SIG-M5 treated with dmso at 0.1 percent for 504 hours (cell line): ENCODE measurements around the gene RGPD8.
"Not testable (repeated sequence)": the region's sequence is repeated elsewhere in the genome, so short reads cannot be mapped to it uniquely, and the experiment has no call there.

Source experiments
- DNase-seq: peaks from one replicate; lab custom pipeline; 2025; ENCODE audit not compliant: unreplicated experiment; lab: John Stamatoyannopoulos, UW

Gene RGPD8

DNA sequence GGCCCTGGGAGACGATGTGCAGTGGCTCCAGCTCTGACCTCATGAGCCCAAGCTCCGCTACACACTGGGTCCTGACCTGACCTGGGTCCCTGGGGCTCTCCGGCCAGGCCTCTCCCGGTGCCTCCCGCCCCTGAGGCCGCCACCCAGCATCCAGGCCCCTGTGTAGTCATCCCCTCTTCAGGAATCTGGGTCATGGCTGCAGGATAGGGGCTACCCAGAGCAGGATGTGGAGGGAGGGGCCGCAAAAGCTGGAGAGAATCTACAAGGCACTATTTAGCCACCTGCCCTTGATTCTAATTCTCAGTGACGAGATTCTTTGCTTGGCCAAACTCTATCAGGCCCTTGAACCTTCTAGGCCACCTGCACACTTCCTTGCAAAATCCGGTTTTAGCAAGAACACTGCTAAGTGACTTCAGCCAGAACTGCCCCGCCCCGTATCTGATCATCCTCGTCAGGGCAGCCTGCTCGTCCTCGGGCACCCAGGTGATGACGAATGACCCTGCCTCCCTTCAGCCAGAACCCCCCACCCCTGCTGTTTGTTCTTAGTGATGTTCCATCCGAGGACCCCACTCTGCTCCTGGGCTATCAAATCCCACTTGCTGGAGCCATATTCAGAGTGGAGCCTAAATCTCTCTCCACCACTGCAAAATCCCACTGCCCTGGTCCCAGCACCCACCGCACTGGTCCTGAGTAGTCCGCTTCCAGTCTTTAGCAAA lies 2.4 kb upstream of the RGPD8 start:
- DNase-seq = not testable (repeated sequence)

DNA sequence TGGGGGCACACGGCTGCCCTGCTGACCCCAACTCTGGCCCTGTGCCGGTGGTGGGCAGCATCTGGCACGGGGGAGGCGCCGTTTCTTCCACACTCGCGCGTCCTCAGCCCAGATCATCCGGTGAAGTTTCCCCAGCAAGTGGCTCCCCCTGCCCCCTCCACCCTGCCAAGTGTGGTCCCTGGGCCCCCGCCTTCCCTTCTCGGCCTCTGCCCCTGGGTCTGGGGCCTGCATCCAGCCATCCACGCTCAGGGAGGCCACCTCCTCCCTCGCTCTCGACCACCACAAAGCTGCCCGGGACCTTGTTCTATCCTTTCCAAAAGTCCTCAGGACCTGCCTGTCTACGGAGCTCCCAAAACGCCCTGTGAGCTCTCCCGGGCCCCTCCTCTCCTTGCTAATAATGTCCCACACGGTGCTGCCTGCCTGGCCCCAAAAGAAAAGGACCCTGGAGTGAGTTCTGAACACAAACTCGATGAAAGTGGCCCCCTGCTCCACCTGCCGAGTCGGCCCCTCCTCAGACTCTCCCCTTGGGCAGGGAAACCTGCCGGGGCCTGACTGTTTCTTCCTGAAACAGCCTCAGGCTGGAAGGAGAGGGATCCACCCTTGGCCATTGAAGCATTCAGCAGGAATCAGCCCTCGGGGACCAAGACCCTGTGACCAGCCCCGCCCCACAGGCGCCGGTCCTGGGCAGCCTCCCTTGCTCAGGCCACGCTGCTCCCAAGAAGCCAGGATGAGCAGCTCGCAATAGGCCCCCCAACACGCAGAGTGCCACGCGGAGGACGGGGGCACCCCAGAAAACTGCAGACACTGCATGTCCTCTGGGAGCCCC lies 1.7 kb upstream of the RGPD8 start:
- not testable (repeated sequence) for DNase-seq

DNA sequence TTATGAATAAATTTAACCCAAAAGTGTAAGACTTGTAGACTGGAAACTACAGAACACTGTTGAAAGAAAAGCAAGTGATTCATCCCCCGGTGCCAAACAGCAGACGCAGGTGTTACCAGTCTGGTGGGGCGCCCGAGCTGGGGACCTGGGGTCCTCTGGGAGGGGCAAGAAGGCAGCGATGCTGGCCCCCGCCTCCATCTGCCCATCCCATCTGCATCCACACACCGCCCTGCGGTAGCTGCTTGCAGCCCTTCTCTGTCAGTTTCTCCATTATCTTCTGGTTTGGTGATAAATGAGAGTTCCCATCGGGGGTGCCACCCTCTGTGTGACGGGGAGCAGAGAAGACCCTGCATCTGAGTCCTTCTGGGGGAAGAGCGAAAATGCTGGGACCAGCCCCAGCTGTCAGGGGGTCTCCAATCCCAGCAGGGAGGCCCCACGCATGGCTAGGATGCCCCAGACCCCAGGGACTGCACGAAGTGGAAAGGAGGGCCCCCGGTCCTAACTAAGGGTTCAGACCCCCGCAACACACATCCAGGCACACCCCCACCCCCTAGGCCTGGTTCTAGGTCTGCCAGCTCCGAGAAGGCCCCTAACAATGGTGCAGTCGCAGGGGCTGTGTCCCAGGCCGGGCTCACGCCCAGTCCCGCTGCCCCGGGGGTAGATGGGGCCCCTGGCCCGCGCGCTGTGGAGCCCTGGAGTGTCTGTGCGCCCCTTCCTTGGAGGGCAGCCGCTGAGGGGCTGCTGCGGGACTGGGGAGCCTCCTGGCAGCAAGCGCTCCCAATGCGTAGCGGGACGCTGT lies 686 bp upstream of the RGPD8 start:
- no peak for DNase-seq

DNA sequence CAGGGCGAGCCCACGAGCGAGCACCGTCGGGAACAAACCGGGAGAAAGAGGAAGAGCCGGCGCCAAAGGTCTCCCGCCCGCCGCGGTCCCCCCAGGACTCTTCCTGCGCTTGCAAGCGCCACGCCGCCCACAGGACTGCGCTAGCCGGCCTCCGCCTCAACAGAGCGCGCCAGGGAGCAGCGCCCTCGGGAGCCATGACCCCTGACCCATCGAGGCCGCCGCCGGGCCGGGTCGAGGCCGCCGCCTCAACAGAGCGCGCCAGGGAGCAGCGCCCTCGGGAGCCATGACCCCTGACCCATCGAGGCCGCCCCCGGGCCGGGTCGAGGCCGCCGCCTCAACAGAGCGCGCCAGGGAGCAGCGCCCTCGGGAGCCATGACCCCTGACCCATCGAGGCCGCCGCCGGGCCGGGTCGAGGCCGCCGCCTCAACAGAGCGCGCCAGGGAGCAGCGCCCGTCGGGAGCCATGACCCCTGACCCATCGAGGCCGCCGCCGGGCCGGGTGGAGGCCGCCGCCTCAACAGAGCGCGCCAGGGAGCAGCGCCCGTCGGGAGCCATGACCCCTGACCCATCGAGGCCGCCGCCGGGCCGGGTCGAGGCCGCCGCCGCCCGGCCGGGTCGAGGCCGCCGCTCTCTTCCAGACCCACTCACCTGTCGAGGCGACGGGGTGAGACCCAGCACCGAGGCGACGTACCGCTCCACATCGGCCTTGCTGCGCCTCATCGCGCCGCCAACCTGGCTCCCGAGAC lies 538 bp downstream of the RGPD8 start:
- DNase-seq = not testable (repeated sequence)

DNA sequence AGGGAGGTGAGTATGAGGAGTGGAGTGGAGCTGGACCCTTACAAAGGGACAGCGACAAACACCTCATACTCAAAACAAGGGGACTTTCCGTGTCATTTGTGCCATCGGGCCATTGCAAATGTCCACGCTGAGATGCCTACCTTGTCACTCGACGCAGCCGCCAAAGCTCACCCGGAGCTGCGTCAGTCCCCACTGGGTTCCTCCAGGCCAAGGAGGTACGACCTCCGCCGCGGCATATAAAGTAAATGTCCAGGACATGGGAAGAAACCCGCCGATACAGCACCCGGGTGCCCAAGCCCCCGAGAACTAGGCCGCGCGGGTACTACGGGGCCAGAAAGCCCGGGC lies 1.1 kb downstream of the RGPD8 start:
- not testable (repeated sequence) for DNase-seq

DNA sequence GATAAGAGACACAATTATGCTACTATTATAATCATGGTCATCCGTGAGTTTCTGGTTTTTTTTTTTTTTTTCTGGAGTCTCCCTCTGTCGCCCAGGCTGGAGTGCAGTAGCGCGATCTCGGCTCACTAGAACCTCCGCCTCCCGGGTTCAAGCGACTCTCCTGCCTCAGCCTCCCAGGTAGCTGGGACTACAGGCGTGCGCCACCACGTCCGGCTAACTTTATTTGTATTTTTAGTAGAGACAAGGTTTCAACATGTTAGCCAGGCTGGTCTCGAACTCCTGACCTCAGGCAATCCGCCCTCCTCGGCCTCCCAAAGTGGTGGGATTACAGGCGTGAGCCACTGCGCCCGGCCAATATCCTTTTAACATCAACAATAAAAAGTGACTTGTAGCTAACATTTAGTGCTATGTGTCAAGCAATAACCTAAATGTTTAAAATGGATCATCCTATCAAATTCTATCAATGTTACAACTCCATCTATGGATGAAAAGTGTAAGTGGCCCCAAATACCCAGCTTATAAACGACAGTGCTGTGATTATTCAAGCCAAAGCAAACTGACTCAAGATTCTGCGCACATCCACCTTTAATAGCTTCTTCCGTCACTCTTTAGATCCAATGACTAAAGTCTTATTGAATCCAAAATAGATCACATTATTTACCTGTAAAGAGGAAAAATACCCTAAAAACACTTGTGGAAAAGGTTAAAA lies 1.7 kb downstream of the RGPD8 start:
- DNase-seq = not testable (repeated sequence)

DNA sequence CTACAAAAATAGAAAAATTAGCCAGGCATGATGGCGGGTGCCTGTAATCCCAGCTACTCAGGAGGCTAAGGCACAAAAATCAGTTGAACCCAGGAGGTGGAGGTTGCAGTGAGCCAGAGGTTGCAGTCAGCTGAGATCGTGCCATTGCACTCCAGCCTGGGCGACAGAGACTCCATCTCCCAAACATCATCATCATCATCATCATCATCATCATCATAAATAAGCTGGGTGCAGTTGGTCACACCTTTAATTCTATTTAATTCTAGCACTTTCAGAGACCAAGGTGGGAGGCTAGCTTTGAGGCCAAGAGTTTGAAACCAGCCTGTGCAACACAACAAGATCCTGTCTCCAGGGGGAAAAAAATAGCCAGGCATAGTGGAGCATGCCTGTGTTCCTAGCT lies 8.9 kb downstream of the RGPD8 start:
- not testable (repeated sequence) for DNase-seq

DNA sequence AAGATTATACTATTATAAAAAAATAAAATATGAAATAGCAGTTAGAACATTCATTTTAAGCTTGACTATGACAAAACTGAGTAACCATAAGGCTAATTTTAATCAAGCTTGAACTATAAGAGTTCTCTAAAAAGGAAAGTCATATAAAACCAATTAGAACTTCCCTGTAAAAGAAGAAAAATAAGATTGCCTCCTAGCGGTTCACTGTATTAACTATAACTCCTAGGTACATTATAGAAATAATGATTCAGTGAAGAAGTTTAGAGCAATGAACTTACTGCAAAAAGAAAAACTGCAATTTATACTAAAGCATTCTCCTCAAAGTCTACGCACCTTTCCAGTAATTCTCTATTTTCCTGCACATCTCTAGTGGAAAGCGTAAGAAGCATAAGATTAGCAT lies 16.6 kb downstream of the RGPD8 start:
- DNase-seq = not testable (repeated sequence)

DNA sequence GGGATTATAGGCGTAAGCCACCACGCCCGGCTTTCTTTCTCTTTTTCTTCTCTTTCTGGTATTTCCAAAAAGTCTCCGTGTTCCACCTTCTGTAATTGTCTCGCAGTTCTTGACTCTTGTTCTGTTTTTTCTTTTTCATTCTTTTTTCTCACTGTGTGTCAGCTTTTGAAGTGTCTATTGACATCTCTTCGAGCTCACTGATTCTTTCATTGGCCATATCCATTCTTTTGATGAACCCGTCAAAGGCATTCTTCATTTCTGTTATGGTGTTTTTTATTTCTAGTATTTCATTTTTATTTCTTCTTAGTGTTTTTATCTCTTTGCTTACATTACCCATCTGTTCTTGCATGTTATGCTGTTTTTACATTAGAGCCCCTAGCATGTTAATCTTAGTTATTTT lies 73.4 kb downstream of the RGPD8 start:
- DNase-seq = not testable (repeated sequence)

DNA sequence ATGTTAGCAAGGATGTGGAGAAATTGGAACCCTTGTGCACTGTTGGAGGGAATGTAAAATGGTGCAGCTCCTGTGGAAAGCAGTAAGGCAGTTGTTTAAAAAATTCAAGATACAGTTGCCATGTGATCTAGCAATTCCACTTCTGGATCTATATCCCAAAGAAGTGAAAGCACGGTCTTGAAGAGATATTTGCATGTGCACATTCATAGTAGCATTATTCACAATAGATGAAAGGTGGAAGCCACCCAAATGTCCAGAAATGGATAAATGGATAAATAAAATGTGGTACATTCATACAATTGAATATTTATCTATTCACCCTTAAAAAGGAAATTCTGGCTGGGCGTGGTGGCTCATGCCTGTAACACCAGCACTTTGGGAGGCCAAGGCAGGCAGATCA lies 79.1 kb downstream of the RGPD8 start:
- DNase-seq = not testable (repeated sequence)

DNA sequence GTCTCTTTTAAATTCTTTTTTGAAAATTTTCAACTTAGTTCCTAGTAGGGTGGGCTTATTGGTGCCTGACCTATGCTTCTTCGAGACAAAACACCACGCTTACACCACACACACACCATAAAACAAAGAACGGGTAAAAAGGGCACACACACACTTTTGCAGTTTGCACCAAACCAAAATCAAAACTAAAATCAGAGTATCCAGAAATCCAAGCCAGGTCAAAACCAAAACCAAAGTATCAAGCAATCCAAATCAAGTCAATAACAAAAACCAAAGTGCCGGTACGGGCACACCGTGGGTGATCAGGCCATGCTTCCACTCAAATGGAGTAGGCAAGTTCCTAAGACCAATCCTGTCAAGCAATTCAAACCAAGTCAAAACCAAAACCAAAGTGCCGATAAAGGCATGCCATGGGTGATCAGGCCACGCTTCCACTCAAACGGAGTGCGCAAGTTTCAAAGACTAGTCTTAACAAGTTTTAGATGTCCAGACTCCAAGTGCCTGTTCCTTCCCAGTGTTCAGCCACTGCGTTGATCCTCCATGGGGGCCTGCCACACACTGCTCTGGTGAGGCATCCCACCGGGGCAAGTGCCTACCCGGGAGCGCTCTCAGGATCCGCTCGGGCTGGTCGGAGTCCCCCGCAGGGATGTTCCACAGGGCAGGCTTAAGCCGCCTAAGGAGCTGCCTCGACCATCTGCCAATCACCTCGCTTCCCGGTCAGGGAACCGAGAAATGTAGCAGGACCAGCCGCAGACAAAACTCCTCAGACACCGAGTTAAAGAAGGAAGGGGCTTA lies 80.4 kb downstream of the RGPD8 start:
- not testable (repeated sequence) for DNase-seq

DNA sequence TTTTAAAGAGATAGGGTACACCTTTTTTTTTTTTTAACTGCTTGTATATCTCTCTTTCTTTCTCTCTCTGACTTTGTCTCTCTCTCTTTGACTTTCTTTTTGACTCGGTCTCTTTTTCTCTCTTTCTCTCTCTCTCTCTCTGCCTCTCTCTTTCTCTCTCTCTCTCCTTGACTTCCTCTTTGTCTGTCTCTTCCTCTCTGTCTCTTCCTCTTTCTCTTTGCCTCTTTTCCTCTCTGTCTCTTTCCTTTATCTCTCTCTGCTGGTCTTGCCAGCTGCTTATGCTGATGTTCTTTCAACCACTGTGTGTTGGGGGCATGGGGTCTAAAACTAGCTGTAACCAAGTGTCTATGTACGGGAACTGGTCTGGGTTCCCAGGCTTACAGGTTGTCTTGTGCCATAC lies 81.2 kb downstream of the RGPD8 start:
- not testable (repeated sequence) for DNase-seq

DNA sequence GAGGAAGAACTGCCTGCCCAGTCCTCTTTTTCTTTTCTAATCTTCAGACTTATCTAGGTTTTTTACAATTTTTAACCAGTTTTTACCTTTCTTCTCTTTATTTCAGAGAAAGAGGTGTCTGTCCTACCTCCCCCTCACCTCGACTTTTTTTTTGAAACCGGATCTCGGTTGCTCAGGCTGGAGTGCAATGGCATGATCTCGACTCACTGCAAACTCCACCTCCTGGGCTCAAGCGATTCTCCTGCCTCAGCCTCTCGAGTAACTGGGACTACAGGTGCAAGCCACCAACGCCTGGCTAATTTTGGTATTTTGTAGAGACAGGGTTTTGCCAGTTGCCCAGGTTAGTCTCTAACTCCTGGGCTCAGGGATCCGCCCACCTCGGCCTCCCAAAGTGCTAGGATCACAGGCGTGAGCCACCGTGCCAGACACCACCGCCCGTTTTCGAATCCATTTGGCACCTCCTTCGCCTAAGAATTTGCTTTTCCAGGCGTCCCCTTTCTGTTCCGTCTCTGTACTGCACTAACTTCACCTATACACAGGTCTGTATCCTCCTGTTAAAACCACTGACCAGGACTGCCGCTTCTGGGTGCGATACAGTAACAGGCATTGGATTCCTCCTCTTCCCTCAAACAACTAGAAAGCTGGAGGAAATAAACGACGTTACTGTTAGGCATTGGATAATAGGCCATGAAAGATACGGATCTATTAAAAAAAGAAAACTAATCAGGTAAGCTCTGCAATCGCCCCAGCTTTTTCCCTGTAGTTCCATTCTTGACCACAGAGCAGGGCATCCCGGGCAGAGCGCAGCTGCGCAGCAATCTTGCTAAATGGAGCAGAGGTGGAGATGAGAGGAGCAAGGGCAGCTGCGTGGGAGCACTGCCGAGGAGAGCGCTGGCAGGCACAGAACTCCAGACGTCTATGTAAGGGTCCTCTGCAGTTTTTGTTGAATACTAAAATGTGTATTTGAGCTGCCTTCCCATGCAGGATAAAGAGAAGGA lies 88.1 kb downstream of the RGPD8 start:
- no peak for DNase-seq

DNA sequence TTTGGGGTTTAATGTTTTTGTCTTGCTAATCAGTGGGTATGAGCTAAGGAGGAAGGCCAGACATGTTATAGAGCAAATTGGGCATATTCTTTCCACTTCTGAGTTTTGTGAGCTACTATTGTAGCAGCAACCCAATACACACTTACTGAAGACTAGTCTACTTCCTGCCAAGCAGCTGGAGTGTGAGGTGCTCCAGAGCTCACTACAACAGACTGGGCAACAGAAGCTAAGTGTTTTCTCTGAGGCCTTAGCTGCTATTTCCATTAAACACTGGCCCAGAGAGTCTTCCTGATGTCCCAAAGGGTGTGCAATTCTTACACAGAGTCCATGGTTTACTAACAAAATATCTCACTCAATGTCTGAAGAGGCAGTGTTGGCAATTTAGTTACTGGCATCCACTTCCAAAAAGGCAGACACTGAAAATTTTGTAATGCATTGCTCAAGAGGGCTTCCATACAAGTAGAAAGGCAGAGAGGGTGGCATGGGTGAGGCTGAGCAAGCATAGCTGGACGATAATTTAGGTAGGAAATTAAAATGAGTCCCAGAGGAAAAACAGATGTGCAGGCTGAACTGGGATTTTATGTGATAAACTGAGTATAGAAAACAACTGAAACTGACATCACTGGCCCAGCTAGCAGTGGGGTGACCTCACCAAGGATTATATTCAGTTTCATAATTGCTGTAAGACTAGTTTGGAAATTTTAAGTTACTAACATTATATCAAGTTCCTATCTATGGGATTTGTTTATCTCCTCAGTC lies 89.4 kb downstream of the RGPD8 start:
- DNase-seq = no peak

DNA sequence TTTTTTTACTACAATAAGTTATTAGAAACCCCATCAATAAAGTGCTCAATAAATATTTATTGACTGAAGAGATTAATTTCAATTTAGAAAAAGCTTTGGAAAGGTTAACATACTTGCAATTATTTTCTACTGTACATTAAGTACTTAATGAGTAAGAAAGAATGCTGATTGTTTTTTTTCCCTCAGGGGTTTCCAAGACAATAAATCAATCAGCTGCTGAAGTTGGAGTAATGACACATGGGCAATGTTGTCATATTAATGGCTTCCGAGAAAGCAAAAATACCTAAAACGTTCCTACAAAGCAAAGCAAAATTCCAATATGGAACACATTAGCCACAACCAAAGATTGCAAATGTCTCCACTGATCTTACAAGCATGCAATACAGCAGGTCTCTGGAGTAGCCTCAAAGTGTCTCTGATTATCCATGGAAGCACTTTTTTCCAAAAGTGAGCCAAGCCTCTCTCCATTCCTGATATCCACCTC lies 91.3 kb downstream of the RGPD8 start:
- no peak for DNase-seq

DNA sequence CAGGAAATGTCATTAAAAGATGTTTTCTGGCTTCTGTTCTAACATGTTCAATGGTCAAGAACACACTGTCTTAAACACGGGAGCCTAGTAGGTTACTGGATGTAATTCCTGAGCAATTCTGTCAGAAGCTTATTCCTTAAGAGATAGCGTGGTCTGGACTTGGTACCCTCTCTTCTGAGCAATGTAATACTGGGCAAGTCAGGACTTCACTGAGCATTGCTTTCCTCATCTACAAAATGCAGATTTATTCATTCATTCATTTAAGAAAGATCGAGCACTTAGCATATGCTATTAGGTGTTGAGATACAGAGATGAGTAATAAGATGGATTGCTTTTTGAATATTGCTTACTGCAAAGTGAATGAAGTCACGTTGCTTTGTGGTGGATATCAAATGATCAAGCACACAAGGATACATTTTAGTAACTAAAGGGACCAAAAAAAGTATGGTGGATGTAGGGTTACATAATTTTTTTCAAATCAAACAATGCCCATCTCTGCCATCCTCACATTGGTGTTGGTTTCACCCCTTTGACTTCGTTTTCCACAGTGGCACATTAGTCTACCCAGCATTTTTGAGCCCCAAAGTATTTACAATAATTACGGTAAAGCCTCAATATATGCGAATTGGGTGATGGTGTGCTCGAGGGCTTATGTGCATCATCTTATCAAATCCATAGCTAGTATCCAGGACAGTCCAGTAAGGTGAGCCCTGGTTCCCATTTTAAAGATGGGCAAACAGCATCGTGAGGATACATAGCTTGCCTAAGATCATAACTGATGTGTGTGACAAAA lies 92.8 kb downstream of the RGPD8 start:
- no peak for DNase-seq

DNA sequence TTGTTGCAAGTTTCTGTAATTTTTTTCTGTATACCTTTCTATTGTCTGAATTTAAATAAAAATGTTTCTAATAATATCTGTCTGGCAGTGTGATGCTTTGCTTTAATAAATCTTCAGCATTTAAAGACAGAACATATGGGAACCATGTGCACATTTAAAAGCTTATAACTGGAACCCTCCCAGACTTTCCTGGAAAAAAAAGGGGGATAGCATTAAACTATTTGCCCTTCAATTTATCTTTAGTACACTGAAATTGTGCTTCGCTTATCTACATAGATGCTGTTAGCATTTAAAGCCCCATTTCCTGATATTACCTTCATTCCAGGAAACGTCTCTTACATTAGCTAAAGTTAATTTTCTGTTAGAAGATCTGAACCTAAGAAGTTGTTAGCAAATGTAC lies 93.5 kb downstream of the RGPD8 start:
- no peak for DNase-seq
